NCI-H345 (cell line): ENCODE data around the gene HOXA4.

Source experiments
- DNase-seq: peaks from one replicate; lab custom pipeline; 2025; lab: John Stamatoyannopoulos, UW

HOXA4 gene

DNA sequence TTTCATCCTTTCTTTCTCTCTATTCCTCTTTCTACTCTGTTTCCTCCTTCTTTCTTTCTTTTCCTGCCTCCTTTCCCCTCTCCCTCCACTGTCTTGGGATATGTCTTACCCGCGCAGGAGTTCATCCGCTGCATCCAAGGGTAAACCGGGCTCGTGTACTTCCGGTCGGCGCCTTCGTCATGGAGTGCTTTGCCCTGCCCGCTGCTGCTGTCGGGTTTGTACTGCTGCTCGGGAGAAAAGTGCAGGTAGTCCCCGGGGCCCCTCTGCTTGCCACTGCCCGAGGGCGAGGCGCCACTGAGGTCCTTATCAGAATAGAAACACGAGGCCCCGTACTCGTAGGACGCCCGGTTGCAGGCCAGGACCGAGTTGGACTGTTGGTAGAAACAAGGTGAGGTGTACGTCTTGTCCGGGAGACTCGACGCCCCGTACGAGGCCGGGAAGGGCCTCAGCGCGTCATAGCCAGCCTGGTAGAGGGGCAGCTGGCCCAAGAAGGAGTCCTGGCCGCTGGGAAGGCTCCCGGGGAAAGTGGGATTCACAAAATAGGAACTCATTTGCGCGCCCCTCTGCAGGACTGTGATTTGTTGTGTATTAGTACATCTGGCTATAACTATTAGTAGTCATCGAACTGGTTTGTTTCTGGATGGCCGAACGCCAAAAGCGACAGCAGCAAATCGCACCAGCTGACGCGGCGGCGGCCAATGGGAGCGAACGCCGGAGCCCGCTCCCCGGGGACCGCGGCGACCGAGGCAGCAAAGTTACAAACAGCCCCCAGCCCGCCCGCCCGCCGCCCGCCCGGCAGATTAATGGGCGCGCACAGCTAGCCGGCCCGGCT lies 16.9 kb upstream of the HOXA4 start, which contains the start of gene HOXA6:
Gene HOXA6 (minus strand): TSS at position 576 of the 832 bp plus-strand sequence. CDS start 25 bp downstream, at position 551.
- no peak for DNase-seq

DNA sequence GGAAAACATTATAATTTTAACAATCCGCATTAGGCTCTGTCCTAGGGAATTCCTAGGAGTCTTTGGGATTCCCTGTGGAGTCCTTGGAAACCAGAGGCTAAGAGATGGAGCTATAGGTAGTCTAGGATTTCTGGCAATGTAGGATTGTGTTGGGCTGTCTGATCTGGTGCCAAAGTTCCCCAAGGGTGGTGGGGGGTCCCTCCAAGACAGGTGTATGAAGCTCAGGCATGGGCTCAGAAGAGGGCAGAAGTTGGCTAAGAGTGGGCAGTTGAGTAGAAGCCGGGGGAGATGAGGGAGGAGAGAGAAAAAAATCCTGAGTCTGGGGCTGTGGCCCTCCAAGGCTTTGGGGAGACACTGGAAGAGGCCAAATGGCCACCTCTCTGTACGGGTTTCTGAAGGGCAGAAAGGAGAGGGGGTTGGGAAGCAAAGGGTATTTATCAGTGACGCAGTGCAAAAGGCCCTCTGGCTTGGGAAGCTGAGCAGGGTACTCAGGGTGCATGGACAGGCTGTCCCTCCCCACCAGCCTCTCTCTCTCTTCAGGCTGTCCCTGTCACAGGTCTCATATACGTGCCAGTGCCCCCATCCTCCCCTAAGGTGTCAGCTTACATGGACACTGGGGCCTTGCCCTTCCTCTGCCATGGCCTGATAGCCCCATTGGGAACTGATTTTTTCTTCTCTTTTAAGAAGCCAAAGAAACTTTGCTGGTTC lies 16.1 kb upstream of the HOXA4 start:
- DNase-seq = no peak

- DNase-seq = no peak
These were observed 15.4 kb upstream of the HOXA4 start for GRCh38 chr7:27145914-27146412.

- no peak for DNase-seq
These were observed 14.8 kb upstream of the HOXA4 start for GRCh38 chr7:27145165-27145913.

GRCh38 chr7:27144781-27145164 lies 14.2 kb upstream of the HOXA4 start:
- DNase-seq = no peak

DNA sequence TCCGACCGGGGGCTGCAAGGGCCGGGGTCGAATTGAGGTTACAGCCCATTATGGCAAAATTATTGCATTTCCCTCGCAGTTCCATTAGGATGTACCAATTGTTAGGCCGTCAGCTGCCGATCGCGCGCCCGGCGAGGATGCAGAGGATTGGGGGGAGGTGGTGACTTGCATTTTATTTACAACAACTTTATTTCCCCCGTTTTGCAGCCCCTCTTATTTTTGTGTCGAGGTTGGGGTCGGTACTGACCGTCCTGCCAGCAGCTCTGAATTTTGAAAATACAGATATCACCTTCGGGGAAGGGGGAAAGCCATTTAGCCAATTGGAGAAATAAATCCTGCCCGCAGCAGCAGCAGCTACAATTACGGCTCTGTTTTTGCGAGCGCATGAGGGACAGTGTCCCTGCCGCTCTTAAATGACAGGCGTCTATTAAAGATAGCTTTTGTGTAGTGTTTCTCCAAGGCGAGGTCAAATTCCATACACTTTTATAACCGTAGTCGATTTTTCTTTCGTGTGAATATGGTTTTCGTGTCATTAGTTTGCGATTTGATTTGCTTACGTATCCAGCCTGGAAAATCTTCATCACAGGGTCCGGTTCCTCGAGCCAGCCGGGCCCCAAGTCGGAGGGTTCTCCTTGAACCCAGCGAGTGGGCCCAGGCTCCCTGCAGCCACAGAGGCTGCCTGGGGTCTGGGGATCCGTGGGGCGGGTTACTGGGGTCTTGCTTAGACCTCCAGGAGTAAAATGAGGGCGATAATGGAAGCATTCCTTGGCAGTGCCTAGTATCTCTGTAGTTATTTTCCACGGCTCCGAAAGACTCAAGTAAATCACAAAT lies 13.6 kb upstream of the HOXA4 start:
- DNase-seq = no peak

DNA sequence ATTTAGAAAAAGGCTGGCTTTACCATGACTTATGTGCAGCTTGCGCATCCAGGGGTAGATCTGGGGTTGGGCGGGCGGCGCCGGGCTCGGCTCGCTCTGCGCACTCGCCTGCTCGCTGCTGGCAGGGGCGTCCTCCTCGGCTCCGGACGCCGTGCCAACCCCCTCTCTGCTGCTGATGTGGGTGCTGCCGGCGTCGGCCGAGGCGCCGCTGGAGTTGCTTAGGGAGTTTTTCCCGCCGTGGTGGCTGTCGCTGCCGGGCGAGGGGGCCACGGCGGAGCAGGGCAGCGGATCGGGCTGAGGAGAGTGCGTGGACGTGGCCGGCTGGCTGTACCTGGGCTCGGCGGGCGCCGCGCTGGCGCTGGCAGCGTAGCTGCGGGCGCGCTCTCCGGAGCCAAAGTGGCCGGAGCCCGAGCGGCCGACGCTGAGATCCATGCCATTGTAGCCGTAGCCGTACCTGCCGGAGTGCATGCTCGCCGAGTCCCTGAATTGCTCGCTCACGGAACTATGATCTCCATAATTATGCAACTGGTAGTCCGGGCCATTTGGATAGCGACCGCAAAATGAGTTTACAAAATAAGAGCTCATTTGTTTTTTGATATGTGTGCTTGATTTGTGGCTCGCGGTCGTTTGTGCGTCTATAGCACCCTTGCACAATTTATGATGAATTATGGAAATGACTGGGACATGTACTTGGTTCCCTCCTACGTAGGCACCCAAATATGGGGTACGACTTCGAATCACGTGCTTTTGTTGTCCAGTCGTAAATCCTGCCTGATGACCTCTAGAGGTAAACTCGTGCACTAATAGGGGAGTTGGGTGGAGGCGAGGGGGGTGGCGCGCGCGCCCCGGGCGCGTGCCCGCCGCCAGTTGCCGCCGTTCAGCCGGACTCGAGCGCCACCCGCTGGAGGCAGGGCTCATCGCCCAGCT lies 12.7 kb upstream of the HOXA4 start, which contains the start of gene HOXA5:
Gene HOXA5 (minus strand): TSS at position 659 of the 927 bp plus-strand sequence. CDS start 74 bp downstream, at position 585.
- DNase-seq = no peak

DNA sequence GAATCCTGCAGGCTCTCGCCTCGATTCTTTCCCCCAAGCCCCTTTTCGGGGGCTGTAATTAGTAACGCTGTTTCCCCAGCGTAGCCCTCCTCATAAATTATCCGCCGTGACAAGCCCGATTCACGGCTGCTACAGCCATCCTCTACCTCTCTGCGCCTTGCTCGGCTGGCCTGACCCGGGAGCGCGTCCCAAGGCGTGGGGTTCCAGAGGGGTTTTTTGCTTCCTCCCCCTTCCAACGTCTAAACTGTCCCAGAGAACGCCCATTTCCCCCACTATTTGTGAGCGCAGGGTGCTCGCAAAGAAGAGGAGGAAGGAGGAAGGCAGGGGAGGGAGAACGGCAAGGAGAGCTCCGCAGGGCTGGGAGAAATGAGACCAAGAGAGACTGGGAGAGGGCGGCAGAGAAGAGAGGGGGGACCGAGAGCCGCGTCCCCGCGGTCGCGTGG lies 12.0 kb upstream of the HOXA4 start:
- no peak for DNase-seq

GRCh38 chr7:27141923-27142579 lies 11.5 kb upstream of the HOXA4 start:
- DNase-seq = no peak

- DNase-seq = no peak
These were observed 10.8 kb upstream of the HOXA4 start for GRCh38 chr7:27141137-27141922.

GRCh38 chr7:27140126-27140857 lies 9.7 kb upstream of the HOXA4 start:
- DNase-seq = no peak

- DNase-seq = no peak
These were observed 9.0 kb upstream of the HOXA4 start for GRCh38 chr7:27139334-27140125.

GRCh38 chr7:27138985-27139333 lies 8.4 kb upstream of the HOXA4 start:
- no peak for DNase-seq

- no peak for DNase-seq
These were observed 7.9 kb upstream of the HOXA4 start for GRCh38 chr7:27138472-27138871.

DNA sequence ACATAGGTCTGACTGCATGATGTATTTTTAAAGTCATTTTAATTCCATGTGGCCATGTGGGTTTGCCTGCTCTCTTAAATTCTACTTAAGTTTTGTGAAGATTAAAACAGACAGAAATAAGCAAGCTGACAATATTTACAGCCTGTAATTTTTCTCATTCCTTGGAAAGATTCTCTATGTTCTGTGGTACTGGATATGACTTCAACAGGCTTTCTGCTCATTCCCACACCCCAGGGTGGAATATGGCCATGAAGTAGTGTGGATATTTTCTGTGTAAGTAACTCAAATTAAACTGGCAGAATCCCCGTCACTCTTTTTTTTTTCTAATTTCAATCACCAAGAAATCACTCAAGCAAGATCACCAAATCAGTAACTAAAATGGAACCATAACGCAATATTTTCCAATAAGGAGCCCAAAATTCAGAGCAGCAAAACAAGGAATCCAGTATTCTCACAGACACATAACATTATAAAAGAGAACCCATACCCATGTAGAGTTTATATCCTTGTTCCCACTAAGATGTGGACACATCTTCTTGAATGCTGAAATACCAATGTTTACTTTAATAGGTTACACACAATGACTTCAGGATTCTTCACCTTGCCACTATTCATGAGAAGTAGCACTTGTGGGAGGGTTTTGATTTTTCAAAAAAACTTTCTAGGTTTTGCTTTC lies 7.2 kb upstream of the HOXA4 start:
- DNase-seq = no peak

- no peak for DNase-seq
These were observed 3.8 kb upstream of the HOXA4 start for GRCh38 chr7:27134392-27134791.
